GM19452 (cell line): Measurements from ENCODE around the gene XXYLT1.

Experiments used
- ATAC-seq: cut with Tn5 transposase; IDR thresholded peaks from one replicate; pipeline ENCODE4 v1.9.1; 2021; ENCODE audit not compliant: unreplicated experiment

Gene XXYLT1

GRCh38 chr3:195069501-195070251 lies 201.3 kb downstream of the XXYLT1 start:
- ATAC-seq: no peak

GRCh38 chr3:195068084-195069080 lies 202.6 kb downstream of the XXYLT1 start:
- ATAC-seq: no peak

- ATAC-seq: no peak
These were observed 204.5 kb downstream of the XXYLT1 start for GRCh38 chr3:195066441-195066841.

- no peak for ATAC-seq
These were observed 205.1 kb downstream of the XXYLT1 start for GRCh38 chr3:195065864-195066185.

- ATAC-seq: no peak
These were observed 205.7 kb downstream of the XXYLT1 start for GRCh38 chr3:195065142-195065863.

- no peak for ATAC-seq
These were observed 206.5 kb downstream of the XXYLT1 start for GRCh38 chr3:195064300-195064931.

- no peak for ATAC-seq
These were observed 207.3 kb downstream of the XXYLT1 start for GRCh38 chr3:195063581-195064193.

GRCh38 chr3:195062866-195063540 lies 208.0 kb downstream of the XXYLT1 start:
- ATAC-seq: no peak

GRCh38 chr3:195061756-195062655 lies 209.0 kb downstream of the XXYLT1 start:
- no peak for ATAC-seq

GRCh38 chr3:195060531-195061291 lies 210.2 kb downstream of the XXYLT1 start:
- ATAC-seq: no peak

GRCh38 chr3:195060217-195060481 lies 210.8 kb downstream of the XXYLT1 start:
- no peak for ATAC-seq

- ATAC-seq: no peak
These were observed 211.3 kb downstream of the XXYLT1 start for GRCh38 chr3:195059471-195060216.

GRCh38 chr3:195059006-195059350 lies 212.0 kb downstream of the XXYLT1 start:
- ATAC-seq: no peak

GRCh38 chr3:195058336-195059005 lies 212.5 kb downstream of the XXYLT1 start:
- ATAC-seq: no peak

- no peak for ATAC-seq
These were observed 213.2 kb downstream of the XXYLT1 start for GRCh38 chr3:195057716-195058115.

- no peak for ATAC-seq
These were observed 214.5 kb downstream of the XXYLT1 start for GRCh38 chr3:195056506-195056905.

GRCh38 chr3:195054311-195054710 lies 216.6 kb downstream of the XXYLT1 start:
- no peak for ATAC-seq
